ENCODE results near the gene DALRD3. TPM values are rescaled to one million over a fixed set of nuclear protein-coding genes. Genes with fewer than 3 reads are reported as not detected.

DALRD3 gene
- total and polyA plus RNA-seq, 2 of the 8 experiments (the other 6 are each of a cell fraction or from before 2014, with no cell fraction given) = 30.4 to 86.5 TPM

DNA sequence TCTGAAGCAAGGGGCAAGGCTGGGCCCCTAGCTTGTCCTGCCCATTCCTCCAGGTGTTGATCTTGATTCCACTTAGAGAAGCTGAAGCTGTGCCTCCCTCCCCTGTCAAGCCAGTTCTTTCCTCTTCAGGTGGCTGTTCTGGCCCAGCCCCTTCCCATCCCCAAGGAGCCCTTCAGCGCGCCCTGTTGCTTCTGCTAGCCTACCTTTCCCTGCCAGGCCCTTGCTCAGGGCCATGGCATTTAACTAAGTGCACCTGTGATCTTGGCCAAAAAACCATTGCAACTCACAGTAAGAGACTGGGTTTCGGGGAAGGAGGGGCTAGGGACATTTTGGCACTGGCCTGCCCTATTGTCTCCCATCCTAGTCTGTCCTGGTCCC is 13.1 kb downstream of the DALRD3 start:
- POLR2A ChIA-PET (ENCODE audit: partially characterized antibody) = interaction anchor here (0.6 to 38.8 kb wide), 6 partner anchors 3 to 812 kb away, joined by 3 to 1518 read pairs (median 18); partner anchors contain the start of genes CELSR3, DALRD3, IMPDH2 and NDUFAF3
- 91% methylated on average over 3 of the region's 3 CpGs; no CpG with 5 or more reads in 1 of the 2 experiments for WGBS, 2 experiments (ENCODE audit: extremely low coverage in 1 of 2, insufficient coverage in 1 of 2, insufficient read length in 1 of 2, insufficient replicate concordance in 2 of 2, low coverage in 1 of 2, low lambda C conversion rate in 2 of 2, missing lambda C conversion rate in 1 of 2)

More for the DNA sequence above, 13.1 kb downstream of the DALRD3 start:
- Histone ChIP-seq H3K27me3 (replicated peaks in 1 of 4; ENCODE audit: control insufficient read depth in 3 of 4, extremely low read depth in 1 of 4, insufficient read depth in 3 of 4, low read length in 3 of 4) (no peaks in the 10 kb centered on the region), H3K4ac (replicated peaks; ENCODE audit: insufficient read length, low read depth, low read length) (no peak overlapping the region), H3K27ac (ENCODE audit: low read depth, low read length) (no peak overlapping the region), H4K5ac (ENCODE audit: insufficient read length, low read depth, low read length) (no peak overlapping the region), H2BK15ac (ENCODE audit: low read length) (no peak overlapping the region), H4K8ac (ENCODE audit: extremely low read depth, insufficient read depth, low read length) (no peak overlapping the region), H2BK120ac (replicated peaks; ENCODE audit: low read depth, low read length) (no peak overlapping the region), H3K79me1 (ENCODE audit: low read depth, low read length) (peaks cover 7% of the 10 kb centered on the region), H3K56ac (replicated peaks; ENCODE audit: insufficient read length, low read depth, low read length) (no peak overlapping the region), H2AK5ac (ENCODE audit: low read depth, low read length) (no peak overlapping the region), H2BK5ac (ENCODE audit: low read depth, low read length) (no peak overlapping the region), H3K4me1 (replicated peaks in 1 of 4; ENCODE audit: control insufficient read depth in 3 of 4, insufficient read depth in 4 of 4, low read length in 3 of 4) (peaks cover 0 to 13% (median 7%) of the 10 kb centered on the region in 4 experiments; a peak in 6 of 7 replicates), H3K79me2 (ENCODE audit: control insufficient read depth in 1 of 2, insufficient read depth in 2 of 2, low read length in 2 of 2) (peaks cover 11 to 24% of the 10 kb centered on the region in 2 experiments), H4K91ac (replicated peaks; ENCODE audit: insufficient read length, low read length) (no peak overlapping the region), H3K23me2 (ENCODE audit: low read depth, low read length) (peaks cover 12% of the 10 kb centered on the region), H3K18ac (ENCODE audit: extremely low read depth, low read length) (no peak overlapping the region), H2AFZ (ENCODE audit: low read length) (no peak overlapping the region), H3K4me3 (ENCODE audit: extremely low read depth in 1 of 4, insufficient read depth in 2 of 4, low read depth in 3 of 4, low read length in 4 of 4) (no peak overlapping the region), H3K9ac (replicated peaks in 1 of 4; ENCODE audit: extremely low read depth in 1 of 4, low read depth in 3 of 4, low read length in 3 of 4) (no peak overlapping the region), H3K23ac (ENCODE audit: insufficient read length) (no peak overlapping the region), H3K4me2 (ENCODE audit: insufficient read depth in 1 of 2, low read depth in 2 of 2, low read length in 2 of 2) (no peak overlapping the region; a peak in 1 of 4 replicates), H4K20me1 (replicated peaks in 1 of 2; ENCODE audit: control insufficient read depth in 1 of 2, insufficient read depth in 2 of 2, low read length in 2 of 2) (peaks cover 7 to 12% of the 10 kb centered on the region in 2 experiments), H2BK12ac (ENCODE audit: low read depth, low read length) (0 out of 2 replicates have a peak overlapping the region, but pooled peaks have one; percentile 50), H2BK20ac (ENCODE audit: low read length) (no peak overlapping the region), H3K14ac (ENCODE audit: insufficient read length) (no peak overlapping the region), H3K36me3 (ENCODE audit: control insufficient read depth in 2 of 4, insufficient read depth in 4 of 4, low read length in 3 of 4) (peaks cover 0 to 5% (median 1%) of the 10 kb centered on the region in 4 experiments; a peak in 2 of 8 replicates), H3K9me3 (ENCODE audit: insufficient read depth in 2 of 2, low read depth in 1 of 2, low read length in 1 of 2) (no peaks in the 10 kb centered on the region)
- CTCF ChIA-PET (ENCODE audit: partially characterized antibody) = interaction anchor here (5.0 to 24.3 kb wide), 3 partner anchors 10 to 16 kb away, joined by 36 to 467 read pairs (median 42); partner anchors contain the start of genes NDUFAF3 and P4HTM
- FAIRE-seq (no peak), DNase-seq (ENCODE audit: low read depth in 1 of 2, low spot score in 2 of 2) (no peak)
- TF ChIP-seq SIN3A (conservative IDR thresholded peaks at IDR 0.05 in 1 of 2, IDR thresholded peaks at IDR 0.05 in 1 of 2; ENCODE audit: low read depth in 1 of 2, low read length in 2 of 2) (no peak), HDAC2 (IDR thresholded peaks at IDR 0.05; ENCODE audit: borderline replicate concordance in 1 of 2, low read depth in 2 of 2, low read length in 2 of 2) (no peak), EGR1 (IDR thresholded peaks at IDR 0.05; ENCODE audit: borderline replicate concordance, low read depth, low read length) (no peak), SIX5 (IDR thresholded peaks at IDR 0.05; ENCODE audit: low read depth, low read length) (no peak), TBP (IDR thresholded peaks at IDR 0.05; ENCODE audit: low read depth, low read length) (no peak)
